MG63 (cell line): ENCODE results near the gene ZNF583. TPM values are rescaled to one million over a fixed set of nuclear protein-coding genes. Genes with fewer than 3 reads are reported as not detected.

Experiments used
- DNase-seq: peaks from one replicate; pipeline ENCODE4 v3.0.0-alpha.2; 2020
- H3K27me3 ChIP-seq: fragments of 250-450 bp; sonication (Bioruptor Pico); 2 replicates; pipeline ENCODE4 v1.5.1; 2020; ENCODE audit warnings: mild to moderate bottlenecking, moderate library complexity
- H3K36me3 ChIP-seq: fragments of 250-450 bp; sonication (Bioruptor Pico); 2 replicates; pipeline ENCODE4 v1.5.1; 2020; ENCODE audit warnings: mild to moderate bottlenecking, moderate library complexity
- H3K4me3 ChIP-seq: fragments of 250-450 bp; sonication (Bioruptor Pico); 2 replicates; pipeline ENCODE4 v1.5.1; 2020; ENCODE audit warnings: mild to moderate bottlenecking, moderate library complexity
- H3K9me3 ChIP-seq: fragments of 250-450 bp; sonication (Bioruptor Pico); 2 replicates; pipeline ENCODE4 v1.5.1; 2020; ENCODE audit warnings: mild to moderate bottlenecking, moderate library complexity
- total RNA-seq: library from RNA; depleted of rRNA; stranded (reverse); fragments of >200 nt; shearing (Covaris generic); gene quantifications from 2 replicates; pipeline ENCODE4 v1.2.3, GENCODE V29; 2014; ENCODE audit warnings: low replicate concordance; rRNA removed

The ZNF583 gene
- total RNA-seq, 1 experiment from 2014 or later, result 9.6 TPM

DNA sequence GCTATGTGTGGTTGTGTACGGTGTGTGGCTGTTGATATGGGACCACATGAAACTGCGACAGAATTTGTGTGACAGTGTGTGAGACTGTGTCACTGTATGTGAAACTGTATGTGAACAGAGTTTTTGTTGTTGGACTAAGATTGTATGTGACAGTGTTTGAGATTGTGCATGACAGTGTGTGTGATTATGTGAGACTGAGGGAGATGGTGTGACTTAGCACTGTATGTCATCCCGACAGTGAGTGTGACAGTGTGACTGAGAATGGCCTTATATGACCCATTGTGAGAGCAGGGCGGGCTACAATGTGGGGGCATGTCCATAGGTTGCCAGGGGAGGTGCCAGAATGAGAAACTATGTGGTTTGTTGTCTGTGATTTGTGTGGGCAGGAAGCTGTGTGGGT, 930 bp downstream of the ZNF583 start:
- Histone ChIP-seq H3K9me3 (peaks cover 39% of the 10 kb centered on the region), H3K27me3 (no peaks in the 10 kb centered on the region), H3K4me3 (peak overlapping the region; percentile 75), H3K36me3 (peaks cover 16% of the 10 kb centered on the region)
- no peak for DNase-seq

DNA sequence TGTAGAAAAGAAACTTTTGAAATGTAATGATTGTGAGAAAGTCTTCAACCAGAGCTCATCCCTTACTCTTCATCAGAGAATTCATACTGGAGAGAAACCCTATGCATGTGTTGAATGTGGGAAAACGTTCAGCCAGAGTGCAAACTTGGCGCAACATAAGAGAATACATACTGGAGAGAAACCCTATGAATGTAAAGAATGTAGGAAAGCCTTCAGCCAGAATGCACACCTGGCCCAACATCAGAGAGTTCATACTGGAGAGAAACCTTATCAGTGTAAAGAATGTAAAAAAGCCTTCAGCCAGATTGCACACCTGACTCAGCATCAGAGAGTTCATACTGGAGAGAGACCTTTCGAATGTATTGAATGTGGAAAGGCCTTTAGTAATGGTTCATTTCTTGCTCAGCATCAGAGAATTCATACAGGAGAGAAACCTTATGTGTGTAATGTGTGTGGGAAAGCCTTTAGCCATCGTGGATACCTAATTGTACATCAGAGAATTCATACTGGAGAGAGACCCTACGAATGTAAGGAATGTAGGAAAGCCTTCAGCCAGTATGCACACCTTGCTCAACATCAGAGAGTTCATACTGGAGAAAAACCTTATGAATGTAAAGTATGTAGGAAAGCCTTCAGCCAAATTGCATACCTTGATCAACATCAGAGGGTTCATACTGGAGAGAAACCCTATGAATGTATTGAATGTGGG, 19.3 kb downstream of the ZNF583 start:
- H3K36me3 ChIP-seq, result no peaks in the 10 kb centered on the region
- no peaks in the 10 kb centered on the region for H3K27me3 ChIP-seq
- DNase-seq, result no peak
- H3K4me3 ChIP-seq, result no peak overlapping the region
- peaks cover 68% of the 10 kb centered on the region for H3K9me3 ChIP-seq

DNA sequence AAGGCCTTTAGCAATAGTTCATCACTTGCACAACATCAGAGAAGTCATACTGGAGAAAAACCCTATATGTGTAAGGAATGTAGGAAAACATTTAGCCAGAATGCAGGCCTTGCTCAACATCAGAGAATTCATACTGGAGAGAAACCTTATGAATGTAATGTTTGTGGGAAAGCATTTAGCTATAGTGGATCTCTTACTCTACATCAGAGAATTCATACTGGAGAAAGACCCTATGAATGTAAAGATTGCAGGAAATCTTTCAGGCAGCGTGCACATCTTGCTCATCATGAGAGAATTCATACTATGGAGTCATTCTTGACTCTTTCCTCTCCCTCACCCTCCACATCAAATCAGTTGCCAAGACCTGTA, 19.8 kb downstream of the ZNF583 start:
- Histone ChIP-seq H3K4me3 (no peak overlapping the region), H3K9me3 (peaks cover 64% of the 10 kb centered on the region), H3K36me3 (no peaks in the 10 kb centered on the region), H3K27me3 (no peaks in the 10 kb centered on the region)
- DNase-seq, result no peak

DNA sequence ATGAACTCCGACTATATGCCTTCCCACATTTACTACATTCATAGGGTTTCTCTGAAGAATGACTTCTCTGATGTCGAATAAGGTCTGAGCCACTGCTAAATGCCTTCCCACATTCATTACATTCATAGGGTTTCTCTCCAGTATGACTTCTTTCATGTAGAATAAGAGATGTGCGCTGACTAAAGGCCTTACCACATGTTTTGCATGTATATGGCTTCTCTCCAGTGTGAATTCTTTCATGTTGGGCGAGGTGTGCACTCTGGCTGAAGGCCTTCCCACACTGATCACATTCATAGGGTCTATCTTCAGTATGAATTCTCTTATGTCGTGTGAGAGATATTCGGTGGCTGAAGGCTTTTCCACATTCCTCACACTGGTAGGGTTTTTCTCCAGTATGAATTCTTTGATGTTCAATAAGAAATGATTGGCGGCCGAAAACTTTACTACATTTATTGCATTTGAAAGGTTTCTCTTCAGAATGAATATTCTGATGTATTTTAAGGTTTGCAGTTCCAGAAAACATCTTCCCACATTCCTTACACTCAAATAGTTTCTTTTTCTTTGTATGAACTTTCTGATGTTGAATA, 37.2 kb downstream of the ZNF583 start:
- Histone ChIP-seq H3K36me3 (no peaks in the 10 kb centered on the region), H3K4me3 (no peak overlapping the region), H3K9me3 (peaks cover 33% of the 10 kb centered on the region), H3K27me3 (no peaks in the 10 kb centered on the region)
- no peak for DNase-seq

DNA sequence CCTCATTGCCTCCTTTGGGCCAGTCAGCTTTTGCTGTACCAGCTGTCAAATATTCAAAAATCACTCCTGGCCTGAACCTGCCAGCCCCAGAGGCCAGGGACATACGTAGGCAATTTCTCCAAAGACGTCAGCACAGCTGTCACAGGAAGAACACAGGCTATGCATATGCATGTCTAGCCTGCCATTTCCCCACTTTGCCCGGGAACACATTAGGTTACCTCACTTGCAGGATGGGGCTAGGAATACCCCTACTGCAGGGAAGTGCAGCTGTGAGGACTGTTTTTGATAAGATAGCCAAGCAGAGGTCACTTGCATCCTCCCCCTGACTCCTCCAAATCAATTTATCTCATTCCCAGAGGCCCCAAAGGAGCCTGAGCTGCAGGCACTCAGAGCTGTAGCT, 70.2 kb downstream of the ZNF583 start:
- Histone ChIP-seq H3K9me3 (no peaks in the 10 kb centered on the region; the same call in 1 of the 2 replicates), H3K4me3 (no peak overlapping the region), H3K36me3 (no peaks in the 10 kb centered on the region), H3K27me3 (no peaks in the 10 kb centered on the region)
- no peak for DNase-seq

DNA sequence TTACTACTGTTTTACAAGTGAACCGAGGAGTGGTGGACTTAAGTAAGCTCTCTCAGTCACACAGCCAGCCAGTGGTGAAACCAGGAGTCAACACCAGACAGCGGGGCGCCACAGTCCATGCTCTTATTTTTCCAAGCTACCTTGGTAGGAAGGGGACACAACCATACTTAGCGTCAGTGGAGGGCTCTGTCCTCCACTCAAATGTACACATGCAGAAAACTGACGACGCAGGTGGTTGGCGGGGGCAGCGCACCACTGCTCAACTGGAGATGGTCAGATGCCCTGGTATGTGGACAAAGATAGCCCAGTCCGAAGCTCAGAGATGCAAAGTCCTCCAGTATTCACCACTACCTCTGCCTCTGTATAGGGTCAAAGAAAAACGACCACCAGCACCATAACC, 72.0 kb downstream of the ZNF583 start:
- DNase-seq, result no peak

More for the DNA sequence above, 72.0 kb downstream of the ZNF583 start:
- Histone ChIP-seq H3K27me3 (no peaks in the 10 kb centered on the region), H3K36me3 (no peaks in the 10 kb centered on the region), H3K4me3 (no peak overlapping the region), H3K9me3 (no peaks in the 10 kb centered on the region; the same call in 1 of the 2 replicates)

Other genes starting within 250 kb of the ZNF583 start
- gene GALP, start 228.3 kb upstream of the ZNF583 start, total RNA-seq, result not detected in 2 replicates
- not detected in 2 replicates for gene ZSCAN5B, start 206.5 kb upstream of the ZNF583 start, total RNA-seq
- gene ZSCAN5C, start 202.1 kb upstream of the ZNF583 start, total RNA-seq, result not detected in 2 replicates
- gene EDDM13, start 131.6 kb upstream of the ZNF583 start, total RNA-seq, result not detected in 2 replicates
- gene ZSCAN5A, start 89.5 kb upstream of the ZNF583 start, total RNA-seq, result 1.7 and 5.7 TPM in 2 replicates
- not detected in 2 replicates for gene ZNF582, start 10.8 kb upstream of the ZNF583 start, total RNA-seq
- gene ZNF667, start 73.0 kb downstream of the ZNF583 start, total RNA-seq, result not detected in 2 replicates
- not detected in 2 replicates for gene ZNF471, start 103.5 kb downstream of the ZNF583 start, total RNA-seq
- 1.8 and 8.4 TPM in 2 replicates for gene ZFP28, start 134.6 kb downstream of the ZNF583 start, total RNA-seq
- gene ZNF470, start 163.1 kb downstream of the ZNF583 start, total RNA-seq, result 0.25 and 0.33 TPM in 2 replicates
- gene ZNF71, start 191.0 kb downstream of the ZNF583 start, total RNA-seq, result 12.7 and 15.9 TPM in 2 replicates
- gene SMIM17, start 238.8 kb downstream of the ZNF583 start, total RNA-seq, result not detected in 2 replicates